Measurements from ENCODE around the gene DEXI. TPM values are rescaled to one million over a fixed set of nuclear protein-coding genes. Genes with fewer than 3 reads are reported as not detected.

Gene DEXI
- total and polyA plus RNA-seq, 2 donors (not counting 1 experiment from before 2014, with no cell fraction given) = 38.8 to 49.9 TPM

DNA sequence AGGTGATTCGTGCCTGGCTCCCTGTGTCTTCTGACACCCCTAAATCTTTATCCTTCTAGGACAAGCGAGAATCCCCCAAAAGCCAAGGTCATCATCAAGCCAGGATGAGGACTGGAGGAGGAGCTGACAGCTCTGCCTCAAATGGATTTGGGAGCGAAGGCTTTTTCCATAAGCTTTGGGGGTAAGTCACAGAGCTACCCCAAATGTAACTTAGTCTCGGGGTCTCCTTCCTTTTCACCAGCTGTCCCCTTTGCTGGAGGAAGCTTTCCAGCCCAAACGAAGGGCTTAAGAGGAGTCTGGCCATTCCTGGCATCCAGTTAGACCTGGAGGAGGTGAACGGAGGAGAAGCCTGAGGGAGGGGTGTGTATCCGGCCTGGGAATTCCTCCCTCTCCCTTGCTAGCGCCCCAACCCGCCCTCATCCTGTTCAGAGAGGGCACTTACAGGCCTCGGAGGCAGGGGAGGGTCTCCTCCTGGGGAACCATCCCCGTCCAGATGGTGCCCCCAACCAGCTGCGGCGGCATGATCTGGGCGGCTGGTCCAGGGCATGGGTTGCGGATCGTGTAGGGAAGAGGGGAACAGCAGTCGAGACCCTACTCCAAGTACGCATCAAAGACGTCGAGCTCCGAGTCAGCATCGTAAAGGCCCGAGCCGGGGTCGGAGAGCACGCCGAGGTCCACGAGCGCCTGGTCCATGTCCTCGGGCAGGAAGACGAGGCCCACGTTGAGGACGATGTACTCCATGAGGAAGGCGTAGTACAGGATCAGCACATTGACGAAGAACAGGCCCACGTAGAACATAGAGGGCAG lies 938 bp downstream of the DEXI start:
- no peak for DNase-seq (ENCODE audit: low read depth in 2 of 2)
- H3K36me3 ChIP-seq (ENCODE audit: control insufficient read depth, insufficient read depth, low read length) = no peaks in the 10 kb centered on the region
- H2AFZ ChIP-seq (ENCODE audit: low read length) = no peak overlapping the region
- peak overlapping the region; percentile 66 to 94 (median 85) for H3K4me3 ChIP-seq (replicated peaks in 1 of 4; ENCODE audit: control extremely low read depth in 1 of 4, insufficient read depth in 1 of 4, low read depth in 3 of 4, low read length in 4 of 4)
- H3K9me3 ChIP-seq (ENCODE audit: control insufficient read depth, insufficient read depth, low read depth, low read length) = no peaks in the 10 kb centered on the region
- H3K4me1 ChIP-seq (ENCODE audit: control insufficient read depth, extremely low read depth, insufficient read depth, low read length) = peaks cover 5% of the 10 kb centered on the region
- peak overlapping the region; percentile 94 for H3K4me2 ChIP-seq (ENCODE audit: extremely low read depth, insufficient read depth, low read length)
- peak overlapping the region; percentile 31 for H3K27ac ChIP-seq (ENCODE audit: insufficient read depth, low read length)
- peak overlapping the region; percentile 57 for H3K9ac ChIP-seq (ENCODE audit: insufficient read depth, low read length)
- no peaks in the 10 kb centered on the region for H3K27me3 ChIP-seq (ENCODE audit: control insufficient read depth, insufficient read depth, low read length)
- peaks cover 2% of the 10 kb centered on the region for H4K20me1 ChIP-seq (ENCODE audit: control insufficient read depth, extremely low read depth, insufficient read depth, low read length)
- peaks cover 38% of the 10 kb centered on the region for H3K79me2 ChIP-seq (ENCODE audit: control insufficient read depth, insufficient read depth, low read length)
- TF ChIP-seq, protein P1, sequence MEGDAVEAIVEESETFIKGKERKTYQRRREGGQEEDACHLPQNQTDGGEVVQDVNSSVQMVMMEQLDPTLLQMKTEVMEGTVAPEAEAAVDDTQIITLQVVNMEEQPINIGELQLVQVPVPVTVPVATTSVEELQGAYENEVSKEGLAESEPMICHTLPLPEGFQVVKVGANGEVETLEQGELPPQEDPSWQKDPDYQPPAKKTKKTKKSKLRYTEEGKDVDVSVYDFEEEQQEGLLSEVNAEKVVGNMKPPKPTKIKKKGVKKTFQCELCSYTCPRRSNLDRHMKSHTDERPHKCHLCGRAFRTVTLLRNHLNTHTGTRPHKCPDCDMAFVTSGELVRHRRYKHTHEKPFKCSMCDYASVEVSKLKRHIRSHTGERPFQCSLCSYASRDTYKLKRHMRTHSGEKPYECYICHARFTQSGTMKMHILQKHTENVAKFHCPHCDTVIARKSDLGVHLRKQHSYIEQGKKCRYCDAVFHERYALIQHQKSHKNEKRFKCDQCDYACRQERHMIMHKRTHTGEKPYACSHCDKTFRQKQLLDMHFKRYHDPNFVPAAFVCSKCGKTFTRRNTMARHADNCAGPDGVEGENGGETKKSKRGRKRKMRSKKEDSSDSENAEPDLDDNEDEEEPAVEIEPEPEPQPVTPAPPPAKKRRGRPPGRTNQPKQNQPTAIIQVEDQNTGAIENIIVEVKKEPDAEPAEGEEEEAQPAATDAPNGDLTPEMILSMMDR (conservative IDR thresholded peaks at IDR 0.05 in 1 of 2, IDR thresholded peaks at IDR 0.05 in 1 of 2; ENCODE audit: low read depth in 1 of 2, low read length in 2 of 2) = no peak
- TF ChIP-seq EZH2 (IDR thresholded peaks at IDR 0.05; ENCODE audit: low read length, missing control alignments) = no peak

DNA sequence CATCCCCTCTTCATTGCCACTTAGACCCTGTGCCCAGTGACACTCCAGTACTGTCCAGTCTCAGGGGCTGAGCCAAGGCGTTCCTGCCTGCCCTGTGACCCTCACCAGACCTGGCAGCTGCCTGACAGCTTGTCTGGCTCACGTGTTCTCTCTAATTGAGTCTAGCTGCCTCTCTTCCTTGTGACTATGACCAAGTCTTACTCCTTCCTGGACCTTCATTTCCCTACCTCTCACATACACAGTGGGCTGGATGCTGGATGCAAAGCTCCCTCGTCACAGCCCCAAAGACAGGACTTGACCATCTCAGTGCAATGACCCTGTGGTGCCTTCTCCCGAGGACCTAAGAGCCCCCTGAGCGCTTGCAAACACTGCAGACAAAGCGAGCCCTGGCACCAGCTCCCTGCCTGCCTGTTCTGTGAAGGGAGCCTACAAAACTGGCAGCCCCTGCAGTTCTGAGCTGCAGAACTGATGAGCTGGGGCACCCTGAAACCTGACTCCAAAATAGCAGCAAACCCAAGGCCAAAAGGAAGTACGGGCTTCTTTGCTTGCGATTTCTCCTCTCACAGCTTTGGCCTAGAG lies 1.7 kb downstream of the DEXI start:
- Histone ChIP-seq H3K36me3 (ENCODE audit: control insufficient read depth, insufficient read depth, low read length) (no peaks in the 10 kb centered on the region), H3K27me3 (ENCODE audit: control insufficient read depth, insufficient read depth, low read length) (no peaks in the 10 kb centered on the region), H2AFZ (ENCODE audit: low read length) (no peak overlapping the region), H3K9ac (ENCODE audit: insufficient read depth, low read length) (peak overlapping the region; percentile 18), H4K20me1 (ENCODE audit: control insufficient read depth, extremely low read depth, insufficient read depth, low read length) (peaks cover 2% of the 10 kb centered on the region), H3K4me1 (ENCODE audit: control insufficient read depth, extremely low read depth, insufficient read depth, low read length) (peaks cover 4% of the 10 kb centered on the region), H3K27ac (ENCODE audit: insufficient read depth, low read length) (peak overlapping the region; percentile 31), H3K79me2 (ENCODE audit: control insufficient read depth, insufficient read depth, low read length) (peaks cover 35% of the 10 kb centered on the region), H3K4me3 (replicated peaks in 1 of 4; ENCODE audit: control extremely low read depth in 1 of 4, insufficient read depth in 1 of 4, low read depth in 3 of 4, low read length in 4 of 4) (peak overlapping the region; percentile 66 to 94 (median 85)), H3K4me2 (ENCODE audit: extremely low read depth, insufficient read depth, low read length) (peak overlapping the region; percentile 94), H3K9me3 (ENCODE audit: control insufficient read depth, insufficient read depth, low read depth, low read length) (no peaks in the 10 kb centered on the region)
- no peak for DNase-seq (ENCODE audit: low read depth in 2 of 2)
- TF ChIP-seq, protein P1 (conservative IDR thresholded peaks at IDR 0.05 in 1 of 2, IDR thresholded peaks at IDR 0.05 in 1 of 2; ENCODE audit: low read depth in 1 of 2, low read length in 2 of 2) = no peak
- TF ChIP-seq EZH2 (IDR thresholded peaks at IDR 0.05; ENCODE audit: low read length, missing control alignments) = no peak

DNA sequence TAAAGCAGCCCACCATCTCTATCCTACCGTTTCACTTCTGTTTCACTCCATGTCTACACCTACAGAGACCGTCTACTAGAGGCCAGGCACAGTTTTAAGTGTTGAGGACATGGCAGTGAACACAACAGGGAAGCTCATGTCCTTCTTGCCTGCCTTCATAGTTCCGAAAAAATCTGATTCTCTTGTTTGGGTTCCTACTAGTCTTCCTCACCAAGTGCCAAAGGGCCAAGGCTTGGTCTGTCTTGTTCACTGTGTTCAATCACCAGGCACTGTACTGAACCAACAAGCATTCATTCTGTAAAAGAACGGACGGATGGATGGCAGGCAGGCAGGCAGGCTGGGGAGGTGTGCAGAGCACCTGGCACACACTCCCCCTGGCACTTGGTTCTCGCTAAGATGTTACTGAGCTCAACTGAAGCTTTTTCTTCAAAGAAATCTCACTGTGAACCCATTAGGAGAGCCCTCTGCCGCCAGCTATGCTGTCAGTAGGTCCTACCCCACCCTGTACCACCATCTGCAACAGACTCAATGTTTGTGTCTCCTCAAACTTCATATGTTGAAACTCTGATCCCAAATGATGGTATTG lies 2.5 kb downstream of the DEXI start:
- Histone ChIP-seq H2AFZ (ENCODE audit: low read length) (no peak overlapping the region), H3K4me1 (ENCODE audit: control insufficient read depth, extremely low read depth, insufficient read depth, low read length) (peaks cover 4% of the 10 kb centered on the region), H3K4me2 (ENCODE audit: extremely low read depth, insufficient read depth, low read length) (peak overlapping the region; percentile 94), H3K27ac (ENCODE audit: insufficient read depth, low read length) (no peak overlapping the region), H3K4me3 (replicated peaks in 1 of 4; ENCODE audit: control extremely low read depth in 1 of 4, insufficient read depth in 1 of 4, low read depth in 3 of 4, low read length in 4 of 4) (peak overlapping the region in 2 of 4 experiments; percentile 91 to 94), H3K36me3 (ENCODE audit: control insufficient read depth, insufficient read depth, low read length) (no peaks in the 10 kb centered on the region), H4K20me1 (ENCODE audit: control insufficient read depth, extremely low read depth, insufficient read depth, low read length) (peaks cover 2% of the 10 kb centered on the region), H3K79me2 (ENCODE audit: control insufficient read depth, insufficient read depth, low read length) (peaks cover 29% of the 10 kb centered on the region), H3K27me3 (ENCODE audit: control insufficient read depth, insufficient read depth, low read length) (no peaks in the 10 kb centered on the region), H3K9ac (ENCODE audit: insufficient read depth, low read length) (no peak overlapping the region), H3K9me3 (ENCODE audit: control insufficient read depth, insufficient read depth, low read depth, low read length) (no peaks in the 10 kb centered on the region)
- no peak for DNase-seq (ENCODE audit: low read depth in 2 of 2)
- no peak for TF ChIP-seq EZH2 (IDR thresholded peaks at IDR 0.05; ENCODE audit: low read length, missing control alignments)
- TF ChIP-seq, protein P1 (conservative IDR thresholded peaks at IDR 0.05 in 1 of 2, IDR thresholded peaks at IDR 0.05 in 1 of 2; ENCODE audit: low read depth in 1 of 2, low read length in 2 of 2) = no peak
